Astrocyte (in vitro differentiated cells and primary cell): ENCODE data around the gene KHSRP. TPM values are rescaled to one million over a fixed set of nuclear protein-coding genes. Genes with fewer than 3 reads are reported as not detected.

Experiments
- DNase-seq: peaks from one replicate; pipeline ENCODE4 v3.0.0-alpha.2; 2010; ENCODE audit warnings: low read depth
- FAIRE-seq: peaks from 2 replicates; lab custom pipeline; 2011; peaks lifted over from hg19 to GRCh38; lab: Jason Lieb, UNC
- H2AFZ ChIP-seq: 2 replicates; pipeline ENCODE4 v1.6.0; 2012; ENCODE audit warnings: low read depth, low read length, inconsistent platforms
- H3K27ac ChIP-seq: 2 replicates; pipeline ENCODE4 v1.5.1; 2011; ENCODE audit warnings: low read depth, low read length, inconsistent platforms
- H3K27me3 ChIP-seq: 2 replicates; pipeline ENCODE4 v1.6.0; 2011; ENCODE audit warnings: low read length, inconsistent platforms; ENCODE audit not compliant: insufficient read depth
- H3K36me3 ChIP-seq: 2 replicates; pipeline ENCODE4 v1.5.1; 2011; ENCODE audit warnings: low read length, inconsistent platforms; ENCODE audit not compliant: insufficient read depth
- H3K4me1 ChIP-seq: 2 replicates; pipeline ENCODE4 v1.5.1; 2011; ENCODE audit warnings: low read length, inconsistent platforms; ENCODE audit not compliant: insufficient read depth
- H3K4me2 ChIP-seq: 2 replicates; pipeline ENCODE4 v1.6.0; 2012; ENCODE audit warnings: low read length, inconsistent platforms
- H3K4me3 ChIP-seq: 2 replicates; pipeline ENCODE4 v1.5.1; 2011; ENCODE audit warnings: low read depth, mild to moderate bottlenecking, low read length, inconsistent platforms; ENCODE audit not compliant: insufficient read depth
- H3K79me2 ChIP-seq: 2 replicates; pipeline ENCODE4 v1.6.0; 2012; ENCODE audit warnings: mild to moderate bottlenecking, low read length, inconsistent platforms; ENCODE audit not compliant: insufficient read depth
- H3K9ac ChIP-seq: 2 replicates; pipeline ENCODE4 v1.6.0; 2012; ENCODE audit warnings: mild to moderate bottlenecking, low read length, inconsistent platforms
- H3K9me3 ChIP-seq: 2 replicates; pipeline ENCODE4 v1.5.1; 2012; ENCODE audit warnings: low read depth, mild to moderate bottlenecking, low read length, inconsistent platforms; ENCODE audit not compliant: insufficient read depth
- H4K20me1 ChIP-seq: 2 replicates; pipeline ENCODE4 v1.6.0; 2012; ENCODE audit warnings: low read length, inconsistent platforms; ENCODE audit not compliant: insufficient read depth
- H3K27ac Mint-ChIP-seq: one replicate; pipeline ENCODE4 v1.8.0; 2021; ENCODE audit warnings: mild to moderate bottlenecking, mixed read lengths; ENCODE audit not compliant: unreplicated experiment
- H3K27me3 Mint-ChIP-seq: one replicate; pipeline ENCODE4 v1.8.0; 2021; ENCODE audit warnings: low read depth, mixed read lengths; ENCODE audit not compliant: unreplicated experiment
- H3K36me3 Mint-ChIP-seq: one replicate; pipeline ENCODE4 v1.8.0; 2021; ENCODE audit warnings: low read depth, mixed read lengths; ENCODE audit not compliant: unreplicated experiment
- H3K4me1 Mint-ChIP-seq: one replicate; pipeline ENCODE4 v1.8.0; 2021; ENCODE audit warnings: low read depth, mixed read lengths; ENCODE audit not compliant: unreplicated experiment
- H3K4me3 Mint-ChIP-seq: one replicate; pipeline ENCODE4 v1.8.0; 2021; ENCODE audit warnings: mild to moderate bottlenecking, moderate library complexity, mixed read lengths; ENCODE audit not compliant: unreplicated experiment
- H3K9me3 Mint-ChIP-seq: one replicate; pipeline ENCODE4 v1.8.0; 2021; ENCODE audit warnings: mild to moderate bottlenecking, mixed read lengths; ENCODE audit not compliant: unreplicated experiment
- EZH2 ChIP-seq: IDR thresholded peaks from 2 replicates; pipeline ENCODE4 v1.6.1; 2012; ENCODE audit warnings: mild to moderate bottlenecking, low read length, inconsistent platforms; ENCODE audit not compliant: insufficient read depth
- total RNA-seq: library from RNA; stranded (reverse); gene quantifications from 2 replicates; pipeline ENCODE4 v1.2.1, GENCODE V29; 2021
- TF ChIP-seq, protein P1 (sequence below): IDR thresholded peaks from 2 replicates; pipeline ENCODE4 v1.5.1; 2011; ENCODE audit warnings: low read depth, mild to moderate bottlenecking, inconsistent platforms, low read length, moderate library complexity; ENCODE audit not compliant: insufficient read depth

The KHSRP gene
- total RNA-seq, 1 donor from 2014 or later, result 297 TPM

DNA sequence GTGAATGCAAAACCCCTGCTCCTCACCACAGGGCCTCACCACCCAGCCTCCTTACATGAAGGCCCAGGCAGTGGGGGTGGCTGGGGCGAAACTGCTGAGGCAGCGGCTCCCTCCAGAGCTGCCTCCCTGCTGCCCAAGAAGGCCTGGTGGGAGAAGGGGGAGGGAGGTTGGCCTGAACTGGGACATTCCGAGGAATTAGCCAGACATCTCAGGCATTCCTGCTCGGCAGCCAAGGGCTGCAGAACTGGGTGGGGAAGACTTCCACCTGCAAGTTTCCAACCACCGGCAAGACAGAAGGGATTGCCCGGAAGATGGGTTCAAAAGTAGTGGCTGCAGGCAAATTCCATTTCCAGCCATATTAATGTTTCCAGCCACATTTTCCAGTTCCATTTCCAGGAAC lies 46.6 kb downstream of the KHSRP start:
- H2AFZ ChIP-seq, result no peak overlapping the region
- no peaks in the 10 kb centered on the region for H3K79me2 ChIP-seq
- no peak overlapping the region for H3K9ac ChIP-seq
- FAIRE-seq (no peak), DNase-seq (peak; percentile 68)
- no peak overlapping the region for H3K27ac ChIP-seq
- Mint-ChIP-seq H3K27me3 (no peaks in the 10 kb centered on the region), H3K4me1 (peaks cover 5% of the 10 kb centered on the region), H3K27ac (no peak overlapping the region), H3K4me3 (peak overlapping the region; percentile 40), H3K9me3 (no peaks in the 10 kb centered on the region), H3K36me3 (peaks cover 16% of the 10 kb centered on the region)
- peaks cover 3% of the 10 kb centered on the region for H4K20me1 ChIP-seq
- H3K9me3 ChIP-seq, result no peaks in the 10 kb centered on the region
- no peak overlapping the region for H3K4me3 ChIP-seq
- no peak for TF ChIP-seq EZH2
- TF ChIP-seq, protein P1, sequence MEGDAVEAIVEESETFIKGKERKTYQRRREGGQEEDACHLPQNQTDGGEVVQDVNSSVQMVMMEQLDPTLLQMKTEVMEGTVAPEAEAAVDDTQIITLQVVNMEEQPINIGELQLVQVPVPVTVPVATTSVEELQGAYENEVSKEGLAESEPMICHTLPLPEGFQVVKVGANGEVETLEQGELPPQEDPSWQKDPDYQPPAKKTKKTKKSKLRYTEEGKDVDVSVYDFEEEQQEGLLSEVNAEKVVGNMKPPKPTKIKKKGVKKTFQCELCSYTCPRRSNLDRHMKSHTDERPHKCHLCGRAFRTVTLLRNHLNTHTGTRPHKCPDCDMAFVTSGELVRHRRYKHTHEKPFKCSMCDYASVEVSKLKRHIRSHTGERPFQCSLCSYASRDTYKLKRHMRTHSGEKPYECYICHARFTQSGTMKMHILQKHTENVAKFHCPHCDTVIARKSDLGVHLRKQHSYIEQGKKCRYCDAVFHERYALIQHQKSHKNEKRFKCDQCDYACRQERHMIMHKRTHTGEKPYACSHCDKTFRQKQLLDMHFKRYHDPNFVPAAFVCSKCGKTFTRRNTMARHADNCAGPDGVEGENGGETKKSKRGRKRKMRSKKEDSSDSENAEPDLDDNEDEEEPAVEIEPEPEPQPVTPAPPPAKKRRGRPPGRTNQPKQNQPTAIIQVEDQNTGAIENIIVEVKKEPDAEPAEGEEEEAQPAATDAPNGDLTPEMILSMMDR, result no peak
- peaks cover 13% of the 10 kb centered on the region for H3K4me1 ChIP-seq
- no peaks in the 10 kb centered on the region for H3K27me3 ChIP-seq
- no peak overlapping the region for H3K4me2 ChIP-seq
- peaks cover 17% of the 10 kb centered on the region for H3K36me3 ChIP-seq

GRCh38 chr19:6376512-6377190 lies 48.0 kb downstream of the KHSRP start:
- Mint-ChIP-seq H3K4me3 (no peak overlapping the region), H3K27me3 (no peaks in the 10 kb centered on the region), H3K9me3 (no peaks in the 10 kb centered on the region), H3K4me1 (peaks cover 8% of the 10 kb centered on the region), H3K36me3 (peaks cover 11% of the 10 kb centered on the region), H3K27ac (no peak overlapping the region)
- no peaks in the 10 kb centered on the region for H3K27me3 ChIP-seq
- H3K36me3 ChIP-seq, result peaks cover 15% of the 10 kb centered on the region
- no peak overlapping the region for H3K4me2 ChIP-seq
- DNase-seq, result no peak
- no peak for FAIRE-seq
- TF ChIP-seq, protein P1, result no peak
- TF ChIP-seq EZH2, result no peak
- no peak overlapping the region for H3K27ac ChIP-seq
- H3K79me2 ChIP-seq, result no peaks in the 10 kb centered on the region
- no peak overlapping the region for H3K9ac ChIP-seq
- no peaks in the 10 kb centered on the region for H3K9me3 ChIP-seq
- peaks cover 3% of the 10 kb centered on the region for H4K20me1 ChIP-seq
- H3K4me3 ChIP-seq, result no peak overlapping the region
- no peak overlapping the region for H2AFZ ChIP-seq
- H3K4me1 ChIP-seq, result peaks cover 16% of the 10 kb centered on the region

DNA sequence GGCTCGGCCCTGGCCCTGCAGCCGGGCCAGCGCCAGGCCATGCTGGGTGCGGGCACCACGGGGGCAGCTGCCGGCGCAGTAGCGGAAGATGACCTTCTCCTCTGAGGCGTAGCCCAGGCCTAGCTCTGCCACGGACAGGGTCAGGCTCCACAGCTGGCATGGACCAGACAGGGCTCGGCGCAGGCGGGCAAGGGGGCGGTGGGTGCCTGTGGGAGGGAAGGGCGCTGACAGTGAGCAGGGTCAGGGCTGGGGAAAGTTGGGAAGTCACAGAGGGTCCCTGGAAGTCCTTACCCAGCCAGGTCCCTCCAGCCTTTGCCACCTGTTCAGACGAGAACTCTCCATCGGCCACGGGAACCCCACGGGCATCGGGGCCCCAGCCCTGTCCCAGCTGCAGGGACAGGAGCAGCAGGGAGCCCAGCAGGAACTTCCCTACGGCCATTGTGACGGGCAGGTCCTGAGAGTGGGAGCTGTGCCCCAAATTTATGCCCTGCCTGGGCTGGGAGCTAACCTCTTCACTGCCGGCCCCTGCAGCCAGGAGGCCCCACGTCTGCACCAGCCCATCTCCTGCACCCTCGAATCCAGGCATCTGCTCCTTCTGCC lies 49.1 kb downstream of the KHSRP start, which contains the start of gene PSPN:
TSS of gene PSPN (minus strand) at position 523 of the 600 bp plus-strand sequence. CDS start at position 439, 84 bp downstream.
- Mint-ChIP-seq H3K27ac (no peak within 1 kb of the TSS), H3K36me3 (peaks cover 7% of the 10 kb centered on the region), H3K9me3 (no peaks in the 10 kb centered on the region), H3K4me1 (peaks cover 8% of the 10 kb centered on the region), H3K4me3 (no peak within 1 kb of the TSS), H3K27me3 (no peaks in the 10 kb centered on the region)
- Histone ChIP-seq H3K4me3 (no peak within 1 kb of the TSS), H3K4me2 (no peak within 1 kb of the TSS), H3K27ac (no peak within 1 kb of the TSS), H3K79me2 (no peaks in the 10 kb centered on the region), H3K27me3 (no peaks in the 10 kb centered on the region), H3K9ac (no peak within 1 kb of the TSS), H3K4me1 (peaks cover 16% of the 10 kb centered on the region), H3K36me3 (peaks cover 14% of the 10 kb centered on the region), H2AFZ (no peak within 1 kb of the TSS), H3K9me3 (no peaks in the 10 kb centered on the region), H4K20me1 (peaks cover 3% of the 10 kb centered on the region)
- TF ChIP-seq, protein P1, result no peak
- no peak for TF ChIP-seq EZH2
- DNase-seq, result no peak
- no peak for FAIRE-seq
